HG03439 (cell line): ENCODE measurements around the gene LIN52.
"Not testable (repeated sequence)": the region's sequence is repeated elsewhere in the genome, so short reads cannot be mapped to it uniquely, and the experiment has no call there.

ENCODE experiments used
- ATAC-seq: cut with Tn5 transposase; IDR thresholded peaks from one replicate; pipeline ENCODE4 v1.9.1; 2021; ENCODE audit warnings: mild to moderate bottlenecking, moderate library complexity; ENCODE audit not compliant: unreplicated experiment

Gene LIN52

GRCh38 chr14:74105381-74105780 lies 20.6 kb downstream of the LIN52 start:
- ATAC-seq = no peak

GRCh38 chr14:74109369-74109768 lies 24.6 kb downstream of the LIN52 start:
- ATAC-seq = no peak

GRCh38 chr14:74111395-74112216 lies 26.9 kb downstream of the LIN52 start:
- not testable (repeated sequence) for ATAC-seq

- ATAC-seq = not testable (repeated sequence)
Measured at GRCh38 chr14:74125487-74125886, 40.7 kb downstream of the LIN52 start.

GRCh38 chr14:74126315-74127013 lies 41.7 kb downstream of the LIN52 start:
- ATAC-seq = no peak

GRCh38 chr14:74127634-74128033 lies 42.9 kb downstream of the LIN52 start:
- ATAC-seq = no peak

- no peak for ATAC-seq
Measured at GRCh38 chr14:74133833-74134481, 49.2 kb downstream of the LIN52 start.

- ATAC-seq = no peak
Measured at GRCh38 chr14:74134484-74134883, 49.7 kb downstream of the LIN52 start.

- no peak for ATAC-seq
Measured at GRCh38 chr14:74135426-74135825, 50.7 kb downstream of the LIN52 start.

GRCh38 chr14:74140374-74140850 lies 55.7 kb downstream of the LIN52 start:
- no peak for ATAC-seq

GRCh38 chr14:74141703-74142102 lies 56.9 kb downstream of the LIN52 start:
- no peak for ATAC-seq

GRCh38 chr14:74142523-74142922 lies 57.8 kb downstream of the LIN52 start:
- ATAC-seq = no peak

- no peak for ATAC-seq
Measured at GRCh38 chr14:74144789-74145188, 60.0 kb downstream of the LIN52 start.

GRCh38 chr14:74147571-74147970 lies 62.8 kb downstream of the LIN52 start:
- no peak for ATAC-seq

GRCh38 chr14:74148705-74149104 lies 63.9 kb downstream of the LIN52 start:
- no peak for ATAC-seq

- ATAC-seq = no peak
Measured at GRCh38 chr14:74155287-74155686, 70.5 kb downstream of the LIN52 start.

- ATAC-seq = no peak
Measured at GRCh38 chr14:74155749-74156148, 71.0 kb downstream of the LIN52 start.

GRCh38 chr14:74160763-74161162 lies 76.0 kb downstream of the LIN52 start:
- ATAC-seq = no peak

GRCh38 chr14:74161526-74162158 lies 76.9 kb downstream of the LIN52 start:
- ATAC-seq = no peak

- no peak for ATAC-seq
Measured at GRCh38 chr14:74169906-74170305, 85.2 kb downstream of the LIN52 start.

GRCh38 chr14:74176400-74176793 lies 91.6 kb downstream of the LIN52 start:
- ATAC-seq = no peak
